Esophagus muscularis mucosa (tissue), 4 donors: ENCODE data around the gene EEF2K. TPM values are rescaled to one million over a fixed set of nuclear protein-coding genes. Genes with fewer than 3 reads are reported as not detected.

Experiments used
- DNase-seq: peaks from one replicate; pipeline ENCODE4 v3.0.0-alpha.2; 2017; ENCODE audit errors: extremely low spot score
- H3K27ac ChIP-seq, 4 donors: fragments of 200-600 bp; sonication (generic); replicated peaks in 1 of 4; 1 replicate in 3 of 4; 2 replicates in 1 of 4; pipeline ENCODE4 v1.5.1; 2016 to 2019; ENCODE audit warnings: mild to moderate bottlenecking in 1 of 4
- H3K27me3 ChIP-seq, 4 donors: fragments of 200-600 bp; sonication (generic); one replicate each; pipeline versions ENCODE4 v1.5.1 to v1.6.0; 2016 to 2019
- H3K36me3 ChIP-seq, 4 donors: fragments of 200-600 bp; sonication (generic); one replicate each; pipeline ENCODE4 v1.5.1; 2016 to 2019
- H3K4me1 ChIP-seq, 4 donors: fragments of 200-600 bp; sonication (generic); one replicate each; pipeline ENCODE4 v1.5.1; 2016 to 2019
- H3K4me3 ChIP-seq, 4 donors: fragments of 200-600 bp; sonication (generic); 1 replicate in 2 of 4; 2 replicates in 2 of 4; pipeline ENCODE4 v1.5.1; 2016 to 2019; ENCODE audit warnings: mild to moderate bottlenecking in 4 of 4, moderate library complexity in 1 of 4
- H3K9me3 ChIP-seq, 4 donors: fragments of 200-600 bp; sonication (generic); 1 replicate in 3 of 4; 2 replicates in 1 of 4; pipeline ENCODE4 v1.5.1; 2016 to 2019
- EP300 ChIP-seq: sonication (generic); formaldehyde crosslinking; IDR thresholded peaks from one replicate; pipeline ENCODE4 v1.6.1; 2017; ENCODE audit warnings: antibody characterized with exemption
- POLR2A ChIP-seq: fragments of 450-650 bp; IDR thresholded peaks from one replicate; pipeline ENCODE4 v1.6.1; 2017; ENCODE audit warnings: antibody characterized with exemption, moderate library complexity, mild to moderate bottlenecking, low read depth
- POLR2AphosphoS5 ChIP-seq, 2 donors: sonication (generic); formaldehyde crosslinking; IDR thresholded peaks; one replicate each; pipeline ENCODE4 v1.6.1; 2017; ENCODE audit warnings: antibody characterized with exemption in 2 of 2
- WGBS: methylation state at CpG from one replicate; pipeline ENCODE4 v1.1.5; 2018; 5-methylcytosine and 5-hydroxymethylcytosine counted together
- intact Hi-C: fragments of 100-400 bp; cut with DNase I; formaldehyde crosslinking; loops from one replicate; pipeline ENCODE4 v1.15.1; 2023
- total RNA-seq, 4 donors: library from RNA; depleted of rRNA; stranded (reverse); fragments of >200 nt; gene quantifications; one replicate each; pipeline versions ENCODE4 v1.1.0 to v1.2.1, GENCODE V29; 2016
- TF ChIP-seq, protein P1 (sequence below), 3 experiments: fragments of 200-600 bp in 2 of 3; fragments of 450-650 bp in 1 of 3; sonication (generic) in 2 of 3; IDR thresholded peaks; one replicate each; pipeline ENCODE4 v1.5.1; 2017 to 2019; ENCODE audit warnings: antibody characterized with exemption in 3 of 3, mild to moderate bottlenecking in 2 of 3, moderate library complexity in 1 of 3

The EEF2K gene
- total RNA-seq, 4 donors from 2014 or later, result 18.1 to 37.7 (median 31.6) TPM

- Histone ChIP-seq H3K4me1 (peaks cover 0 to 24% (median 5%) of the 10 kb centered on the region in 4 donors), H3K27ac (peak overlapping the region in 1 of 4 donors; percentile 6), H3K36me3 (peaks cover 20 to 70% (median 36%) of the 10 kb centered on the region in 4 donors), H3K4me3 (no peak overlapping the region), H3K9me3 (no peaks in the 10 kb centered on the region), H3K27me3 (no peaks in the 10 kb centered on the region)
- 80% methylated on average over 13 of the region's 14 CpGs for WGBS
- DNase-seq, result no peak
- intact Hi-C loops, result no loop called here
- no peak for TF ChIP-seq EP300
- no peak for TF ChIP-seq POLR2A
- TF ChIP-seq POLR2AphosphoS5 (IDR thresholded peaks at IDR 0.05), result no peak
- TF ChIP-seq, protein P1, sequence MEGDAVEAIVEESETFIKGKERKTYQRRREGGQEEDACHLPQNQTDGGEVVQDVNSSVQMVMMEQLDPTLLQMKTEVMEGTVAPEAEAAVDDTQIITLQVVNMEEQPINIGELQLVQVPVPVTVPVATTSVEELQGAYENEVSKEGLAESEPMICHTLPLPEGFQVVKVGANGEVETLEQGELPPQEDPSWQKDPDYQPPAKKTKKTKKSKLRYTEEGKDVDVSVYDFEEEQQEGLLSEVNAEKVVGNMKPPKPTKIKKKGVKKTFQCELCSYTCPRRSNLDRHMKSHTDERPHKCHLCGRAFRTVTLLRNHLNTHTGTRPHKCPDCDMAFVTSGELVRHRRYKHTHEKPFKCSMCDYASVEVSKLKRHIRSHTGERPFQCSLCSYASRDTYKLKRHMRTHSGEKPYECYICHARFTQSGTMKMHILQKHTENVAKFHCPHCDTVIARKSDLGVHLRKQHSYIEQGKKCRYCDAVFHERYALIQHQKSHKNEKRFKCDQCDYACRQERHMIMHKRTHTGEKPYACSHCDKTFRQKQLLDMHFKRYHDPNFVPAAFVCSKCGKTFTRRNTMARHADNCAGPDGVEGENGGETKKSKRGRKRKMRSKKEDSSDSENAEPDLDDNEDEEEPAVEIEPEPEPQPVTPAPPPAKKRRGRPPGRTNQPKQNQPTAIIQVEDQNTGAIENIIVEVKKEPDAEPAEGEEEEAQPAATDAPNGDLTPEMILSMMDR (IDR thresholded peaks at IDR 0.05), result no peak
Observed at GRCh38 chr16:22232277-22233036, 26.4 kb downstream of the EEF2K start.

DNA sequence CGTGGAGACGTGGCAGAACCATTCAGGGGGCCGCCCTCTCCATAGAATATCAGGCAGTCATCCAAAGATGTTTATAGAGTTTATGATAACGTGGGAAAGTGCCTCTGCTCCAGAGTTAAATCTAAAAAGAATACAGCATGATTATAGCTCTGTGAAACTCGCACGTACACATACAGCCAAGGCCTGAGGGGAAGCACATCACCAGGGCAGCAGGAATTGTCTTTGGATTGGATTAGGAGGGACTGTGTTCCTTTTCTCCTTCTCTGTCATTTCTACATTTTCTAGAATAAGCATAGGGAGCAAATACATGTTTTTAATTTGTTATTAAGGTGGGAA lies 26.9 kb downstream of the EEF2K start:
- H3K4me1 ChIP-seq, result peaks cover 0 to 29% (median 6%) of the 10 kb centered on the region in 4 donors
- H3K27ac ChIP-seq, result peak overlapping the region in 1 of 4 donors; percentile 6
- no peak overlapping the region for H3K4me3 ChIP-seq
- intact Hi-C loops, result no loop called here
- TF ChIP-seq EP300, result no peak
- TF ChIP-seq, protein P1 (IDR thresholded peaks at IDR 0.05), result no peak
- no peak for TF ChIP-seq POLR2A
- TF ChIP-seq POLR2AphosphoS5 (IDR thresholded peaks at IDR 0.05), result no peak
- H3K27me3 ChIP-seq, result no peaks in the 10 kb centered on the region
- H3K36me3 ChIP-seq, result peaks cover 17 to 68% (median 37%) of the 10 kb centered on the region in 4 donors
- DNase-seq, result no peak
- H3K9me3 ChIP-seq, result no peaks in the 10 kb centered on the region
- WGBS, result 74% methylated on average over 6 of the region's 6 CpGs

- intact Hi-C loops, result no loop called here
- Histone ChIP-seq H3K27me3 (no peaks in the 10 kb centered on the region), H3K27ac (peak overlapping the region in 2 of 4 donors; percentile 17 to 40), H3K4me1 (peaks cover 18 to 59% (median 34%) of the 10 kb centered on the region in 4 donors), H3K36me3 (peaks cover 9 to 42% (median 20%) of the 10 kb centered on the region in 4 donors), H3K4me3 (no peak overlapping the region), H3K9me3 (no peaks in the 10 kb centered on the region)
- WGBS, result 83% methylated on average over 9 of the region's 9 CpGs
- no peak for DNase-seq
- TF ChIP-seq, protein P1 (IDR thresholded peaks at IDR 0.05), result no peak
- peak; percentile 12 to 47 for TF ChIP-seq POLR2AphosphoS5 (IDR thresholded peaks at IDR 0.05)
Observed at GRCh38 chr16:22235839-22236745, 30.0 kb downstream of the EEF2K start.

GRCh38 chr16:22239131-22239805 lies 33.2 kb downstream of the EEF2K start:
- Histone ChIP-seq H3K27ac (peak overlapping the region; percentile 62 to 68 (median 66)), H3K27me3 (no peaks in the 10 kb centered on the region), H3K9me3 (no peaks in the 10 kb centered on the region), H3K4me1 (peaks cover 18 to 58% (median 39%) of the 10 kb centered on the region in 4 donors), H3K4me3 (no peak overlapping the region), H3K36me3 (peaks cover 6 to 23% (median 14%) of the 10 kb centered on the region in 4 donors)
- intact Hi-C loops, result no loop called here
- no peak for DNase-seq
- TF ChIP-seq, protein P1 (IDR thresholded peaks at IDR 0.05), result no peak
- TF ChIP-seq POLR2A, result no peak
- no peak for TF ChIP-seq EP300
- no peak for TF ChIP-seq POLR2AphosphoS5 (IDR thresholded peaks at IDR 0.05)
- WGBS, result 83% methylated on average over 13 of the region's 14 CpGs
